Panc1 (cell line): ENCODE results near the gene PARD3. TPM values are rescaled to one million over a fixed set of nuclear protein-coding genes. Genes with fewer than 3 reads are reported as not detected.

Experiments used
- ATAC-seq: fragments of 200-7000 bp; cut with Tn5 transposase; 2 replicates; pipeline ENCODE4 v1.9.1; 2020; ENCODE audit warnings: mild to moderate bottlenecking, moderate library complexity
- BruUV-seq: library from RNA; stranded (reverse); fragments of 400-500 nt; replicated peaks from 2 replicates; lab custom pipeline; 2021; lab: Mats Ljungman, UMichigan
- CTCF ChIA-PET: fragments of 300-600 bp; sonication (Branson Sonifier 250); formaldehyde crosslinking; loops from one replicate; lab custom pipeline; 2022; ENCODE audit warnings: antibody characterized with exemption; lab: Charles Lee
- POLR2A ChIA-PET: fragments of 300-600 bp; sonication (Branson Sonifier 250); formaldehyde crosslinking; loops from one replicate; lab custom pipeline; 2022; ENCODE audit warnings: antibody characterized with exemption; lab: Charles Lee
- DNase-seq: peaks from one replicate; pipeline ENCODE4 v3.0.0-alpha.2; 2010; ENCODE audit warnings: low read depth, low spot score
- H3K27ac ChIP-seq: 2 replicates; pipeline ENCODE4 v1.5.1; 2011; ENCODE audit warnings: mild to moderate bottlenecking, low read length, inconsistent platforms
- H3K27me3 ChIP-seq: fragments of 200-500 bp; sonication (Bioruptor generic); 2 replicates; pipeline ENCODE4 v1.6.0; 2014; ENCODE audit warnings: low read length, inconsistent platforms; ENCODE audit not compliant: control insufficient read depth, insufficient read depth
- H3K36me3 ChIP-seq: fragments of 200-500 bp; sonication (Bioruptor generic); 2 replicates; pipeline ENCODE4 v1.5.1; 2014; ENCODE audit warnings: inconsistent platforms, mild to moderate bottlenecking, low read length, moderate library complexity; ENCODE audit not compliant: control insufficient read depth, insufficient read depth
- H3K4me1 ChIP-seq: 2 replicates; pipeline ENCODE4 v1.5.1; 2011; ENCODE audit warnings: inconsistent platforms, mild to moderate bottlenecking, low read length, moderate library complexity; ENCODE audit not compliant: control insufficient read depth, insufficient read depth
- H3K4me3 ChIP-seq, 2 experiments: 2 replicates each; pipeline ENCODE4 v1.5.1; 2011 to 2012; ENCODE audit warnings: low read depth in 2 of 2, low read length in 2 of 2, mild to moderate bottlenecking in 2 of 2, inconsistent platforms in 1 of 2, moderate library complexity in 1 of 2
- H3K9me3 ChIP-seq: fragments of 200-500 bp; sonication (Bioruptor generic); 2 replicates; pipeline ENCODE4 v1.5.1; 2014; ENCODE audit warnings: low read depth, mild to moderate bottlenecking, inconsistent platforms, low read length, moderate library complexity; ENCODE audit not compliant: control insufficient read depth, insufficient read depth
- CTCF ChIP-seq: fragments of 450-650 bp; IDR thresholded peaks from 2 replicates; pipeline ENCODE4 v1.5.1; 2017; ENCODE audit warnings: mild to moderate bottlenecking
- POLR2AphosphoS5 ChIP-seq: IDR thresholded peaks from 2 replicates; pipeline ENCODE4 v1.6.1; 2012; ENCODE audit warnings: mild to moderate bottlenecking, low read depth, low read length, moderate library complexity
- REST ChIP-seq, 2 experiments: IDR thresholded peaks; 2 replicates each; pipeline ENCODE4 v1.6.1; 2011 to 2012; ENCODE audit warnings: low read depth in 2 of 2, control low read depth in 1 of 2, low read length in 1 of 2, mild to moderate bottlenecking in 1 of 2, moderate library complexity in 1 of 2; ENCODE audit not compliant: insufficient read depth in 1 of 2
- SIN3A ChIP-seq: IDR thresholded peaks from 2 replicates; pipeline ENCODE4 v1.6.1; 2012; ENCODE audit warnings: low read depth, mild to moderate bottlenecking, low read length, moderate library complexity, borderline replicate concordance; ENCODE audit not compliant: insufficient read depth
- TCF7L2 ChIP-seq: IDR thresholded peaks from 2 replicates; pipeline ENCODE4 v1.6.1; 2011; ENCODE audit warnings: mild to moderate bottlenecking, low read depth, low read length, inconsistent platforms
- in situ Hi-C: cut with HindIII; loops from 2 replicates; pipeline ENCODE4 v1.10.0; 2016; ENCODE audit warnings: low sequenced_read_pairs, low pct_unique_long_range_greater_than_20kb
- intact Hi-C: fragments of 100-400 bp; cut with micrococcal nuclease; formaldehyde crosslinking; loops from one replicate; pipeline ENCODE4 v1.10.0; 2022; ENCODE audit not compliant: unreplicated experiment
- total RNA-seq: library from RNA; stranded (reverse); gene quantifications from one replicate; pipeline ENCODE4 v1.2.1, GENCODE V29; 2021; ENCODE audit not compliant: unreplicated experiment

The PARD3 gene
- total RNA-seq, 1 experiment from 2014 or later = 29.8 TPM

- TF ChIP-seq TCF7L2 = no peak
- TF ChIP-seq REST (IDR thresholded peaks at IDR 0.05; ENCODE audit: insufficient read depth in 1 of 2, low read depth in 2 of 2, low read length in 1 of 2) = no peak
- no peak for TF ChIP-seq CTCF
- no peak for TF ChIP-seq SIN3A
- TF ChIP-seq POLR2AphosphoS5 = no peak
- no peak overlapping the region for H3K4me3 ChIP-seq
- no peaks in the 10 kb centered on the region for H3K9me3 ChIP-seq
- in situ Hi-C loops (no loop called here), intact Hi-C loops (no loop called here)
- ChIA-PET POLR2A (no interaction called here), CTCF (interaction anchor here (0.6 kb wide), 1 partner anchor 100 kb away, joined by 8 read pairs; no protein-coding TSS in a partner anchor)
- no peak for ATAC-seq
- no peaks in the 10 kb centered on the region for H3K27me3 ChIP-seq
- no peak for DNase-seq
- H3K4me1 ChIP-seq = no peaks in the 10 kb centered on the region
- BruUV-seq = no TSS peak
- H3K36me3 ChIP-seq = no peaks in the 10 kb centered on the region; the same call in 1 of the 2 replicates
- no peak overlapping the region for H3K27ac ChIP-seq
These were observed 468.0 kb downstream of the PARD3 start for GRCh38 chr10:34347131-34347530.

GRCh38 chr10:34346516-34347100 is 468.5 kb downstream of the PARD3 start:
- CTCF ChIA-PET = no interaction called here
- no peak overlapping the region for H3K27ac ChIP-seq
- DNase-seq = no peak
- TF ChIP-seq POLR2AphosphoS5 (no peak), TCF7L2 (no peak), SIN3A (no peak), REST (IDR thresholded peaks at IDR 0.05; ENCODE audit: insufficient read depth in 1 of 2, low read depth in 2 of 2, low read length in 1 of 2) (no peak), CTCF (no peak)
- H3K36me3 ChIP-seq = no peaks in the 10 kb centered on the region; the same call in 1 of the 2 replicates
- POLR2A ChIA-PET = no interaction called here
- H3K4me1 ChIP-seq = no peaks in the 10 kb centered on the region
- no peak overlapping the region for H3K4me3 ChIP-seq
- BruUV-seq = no TSS peak
- H3K9me3 ChIP-seq = no peaks in the 10 kb centered on the region
- in situ Hi-C loops = no loop called here
- intact Hi-C loops = no loop called here
- no peaks in the 10 kb centered on the region for H3K27me3 ChIP-seq
- no peak for ATAC-seq
